HEK293T (cell line): Measurements from ENCODE around the gene MKI67.

Experiments used
- ARNT ChIP-seq: fragments of 450-650 bp; IDR thresholded peaks from 2 replicates; pipeline ENCODE4 v1.6.1; 2017; ENCODE audit warnings: mild to moderate bottlenecking
- BHLHE40 ChIP-seq: fragments of 450-650 bp; IDR thresholded peaks from 2 replicates; pipeline ENCODE4 v1.6.1; 2016; ENCODE audit warnings: mild to moderate bottlenecking, moderate library complexity, borderline replicate concordance
- CTBP1 ChIP-seq: fragments of 450-650 bp; IDR thresholded peaks from 2 replicates; pipeline ENCODE4 v1.6.1; 2016; ENCODE audit warnings: borderline replicate concordance
- ELF4 ChIP-seq: fragments of 450-650 bp; IDR thresholded peaks from 2 replicates; pipeline ENCODE4 v1.6.1; 2017; ENCODE audit warnings: antibody characterized with exemption
- FOXA1 ChIP-seq: fragments of 450-650 bp; IDR thresholded peaks from 2 replicates; pipeline ENCODE4 v1.6.1; 2016; ENCODE audit warnings: mild to moderate bottlenecking
- FOXK2 ChIP-seq: fragments of 450-650 bp; IDR thresholded peaks from 2 replicates; pipeline ENCODE4 v1.6.1; 2016; ENCODE audit warnings: mild to moderate bottlenecking
- FOXM1 ChIP-seq: fragments of 450-650 bp; IDR thresholded peaks from 2 replicates; pipeline ENCODE4 v1.6.1; 2017; ENCODE audit warnings: mild to moderate bottlenecking, borderline replicate concordance
- NFRKB ChIP-seq: fragments of 450-650 bp; IDR thresholded peaks from 2 replicates; pipeline ENCODE4 v1.6.1; 2016; ENCODE audit warnings: mild to moderate bottlenecking, moderate library complexity
- SP1 ChIP-seq: fragments of 450-650 bp; IDR thresholded peaks from 2 replicates; pipeline ENCODE4 v1.6.1; 2017
- SUZ12 ChIP-seq: fragments of 450-650 bp; IDR thresholded peaks from 2 replicates; pipeline ENCODE4 v1.6.1; 2016; ENCODE audit warnings: mild to moderate bottlenecking
- ZNF384 ChIP-seq: fragments of 450-650 bp; IDR thresholded peaks from 2 replicates; pipeline ENCODE4 v1.6.1; 2016

DNA sequence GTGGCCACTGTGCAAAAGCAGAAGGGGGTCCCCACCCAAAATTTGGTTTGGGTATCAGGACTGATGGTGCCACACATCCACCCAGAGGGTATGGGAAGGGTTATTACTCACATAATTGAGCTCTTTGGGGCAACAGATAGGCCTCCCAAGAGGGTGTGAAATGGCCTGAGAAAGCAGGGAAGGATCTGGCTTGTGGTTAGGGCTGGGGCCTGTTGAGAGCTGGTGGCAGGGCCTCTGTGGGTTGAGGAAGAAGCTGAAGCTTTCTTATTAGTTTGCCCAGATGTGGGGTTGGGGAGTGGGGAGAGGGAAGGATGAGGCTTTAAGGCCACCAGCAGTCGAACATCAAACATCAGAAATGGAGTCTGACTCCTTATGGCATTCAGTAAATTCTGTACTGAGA is 18.3 kb upstream of the MKI67 start:
- no peak for TF ChIP-seq ARNT
- TF ChIP-seq ELF4, result no peak
- TF ChIP-seq ZNF384, result no peak
- TF ChIP-seq BHLHE40, result no peak
- no peak for TF ChIP-seq CTBP1
- TF ChIP-seq FOXM1, result no peak
- TF ChIP-seq NFRKB, result no peak
- TF ChIP-seq FOXA1, result no peak
- TF ChIP-seq SUZ12, result no peak
- TF ChIP-seq SP1, result no peak
- TF ChIP-seq FOXK2, result no peak
